ENCODE results near the gene TK1.

Gene TK1

GRCh38 chr17:78168903-78169793 is 17.7 kb downstream of the TK1 start:
- Histone ChIP-seq H3K27me3 (ENCODE audit: control insufficient read depth, insufficient read depth, low read length) (no peaks in the 10 kb centered on the region), H3K9me3 (ENCODE audit: control insufficient read depth, insufficient read depth, low read length) (no peaks in the 10 kb centered on the region), H3K4me3 (ENCODE audit: low read length) (peak overlapping the region; percentile 87; the same call in 1 of the 2 replicates), H3K27ac (ENCODE audit: low read length) (no peak overlapping the region), H3K4me1 (ENCODE audit: control insufficient read depth, insufficient read depth, low read length) (peaks cover 5% of the 10 kb centered on the region; the same call in 1 of the 2 replicates), H3K36me3 (ENCODE audit: control insufficient read depth, insufficient read depth, low read length) (peaks cover 3% of the 10 kb centered on the region; the same call in 1 of the 2 replicates)
- no CpG with 5 or more reads among the region's 38 CpGs for WGBS (ENCODE audit: insufficient coverage, insufficient read length)
- no peak for DNase-seq (ENCODE audit: low read depth, low spot score)

DNA sequence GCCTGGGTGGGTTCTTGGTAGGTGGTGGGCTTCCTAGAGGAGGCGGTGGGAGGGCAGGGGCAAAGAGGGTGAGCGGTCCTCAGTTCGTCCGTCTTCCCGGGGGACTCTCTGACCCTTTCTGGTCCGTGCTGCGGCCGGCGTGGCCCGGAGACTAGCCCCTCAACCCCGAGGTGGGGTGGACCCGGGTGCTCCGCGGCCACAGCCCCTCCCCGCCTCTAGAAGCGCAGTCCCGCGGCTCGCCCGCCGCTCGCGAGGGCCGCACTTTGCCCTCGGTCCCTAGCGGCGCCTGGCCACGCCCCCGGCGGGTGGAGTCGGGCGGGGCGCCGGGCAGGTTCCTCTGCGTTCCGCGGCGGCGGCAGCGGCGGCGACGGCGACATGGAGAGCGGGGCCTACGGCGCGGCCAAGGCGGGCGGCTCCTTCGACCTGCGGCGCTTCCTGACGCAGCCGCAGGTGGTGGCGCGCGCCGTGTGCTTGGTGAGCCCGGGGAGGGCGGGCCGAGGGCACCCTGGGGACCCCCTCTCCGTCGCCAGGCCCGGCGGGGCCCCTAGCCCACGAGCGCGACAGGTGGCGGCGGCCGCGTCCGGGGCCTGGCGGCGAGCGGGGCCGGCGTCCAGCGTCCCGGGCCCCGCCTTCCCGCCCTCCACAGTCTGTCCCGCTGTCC is 18.5 kb downstream of the TK1 start, which contains the start of gene SYNGR2:
TSS of gene SYNGR2 (plus strand) at position 340 of the 661 bp plus-strand sequence. CDS start at position 376, 36 bp downstream.
- Histone ChIP-seq H3K36me3 (ENCODE audit: control insufficient read depth, insufficient read depth, low read length) (no peaks in the 10 kb centered on the region; the same call in 1 of the 2 replicates), H3K4me3 (ENCODE audit: low read length) (peak within 1 kb of the TSS; percentile 87; the same call in 1 of the 2 replicates), H3K9me3 (ENCODE audit: control insufficient read depth, insufficient read depth, low read length) (no peaks in the 10 kb centered on the region), H3K27me3 (ENCODE audit: control insufficient read depth, insufficient read depth, low read length) (no peaks in the 10 kb centered on the region), H3K27ac (ENCODE audit: low read length) (no peak within 1 kb of the TSS), H3K4me1 (ENCODE audit: control insufficient read depth, insufficient read depth, low read length) (peaks cover 5% of the 10 kb centered on the region; the same call in 1 of the 2 replicates)
- no CpG with 5 or more reads among the region's 84 CpGs for WGBS (ENCODE audit: insufficient coverage, insufficient read length)
- DNase-seq (ENCODE audit: low read depth, low spot score): no peak

GRCh38 chr17:78166416-78166815 is 20.4 kb downstream of the TK1 start:
- Histone ChIP-seq H3K27me3 (ENCODE audit: control insufficient read depth, insufficient read depth, low read length) (no peaks in the 10 kb centered on the region), H3K4me3 (ENCODE audit: low read length) (no peak overlapping the region), H3K4me1 (ENCODE audit: control insufficient read depth, insufficient read depth, low read length) (peaks cover 5% of the 10 kb centered on the region; the same call in 1 of the 2 replicates), H3K36me3 (ENCODE audit: control insufficient read depth, insufficient read depth, low read length) (no peaks in the 10 kb centered on the region; the same call in 1 of the 2 replicates), H3K27ac (ENCODE audit: low read length) (no peak overlapping the region), H3K9me3 (ENCODE audit: control insufficient read depth, insufficient read depth, low read length) (no peaks in the 10 kb centered on the region)
- no peak for DNase-seq (ENCODE audit: low read depth, low spot score)
- WGBS (ENCODE audit: insufficient coverage, insufficient read length): no CpG with 5 or more reads among the region's 6 CpGs

DNA sequence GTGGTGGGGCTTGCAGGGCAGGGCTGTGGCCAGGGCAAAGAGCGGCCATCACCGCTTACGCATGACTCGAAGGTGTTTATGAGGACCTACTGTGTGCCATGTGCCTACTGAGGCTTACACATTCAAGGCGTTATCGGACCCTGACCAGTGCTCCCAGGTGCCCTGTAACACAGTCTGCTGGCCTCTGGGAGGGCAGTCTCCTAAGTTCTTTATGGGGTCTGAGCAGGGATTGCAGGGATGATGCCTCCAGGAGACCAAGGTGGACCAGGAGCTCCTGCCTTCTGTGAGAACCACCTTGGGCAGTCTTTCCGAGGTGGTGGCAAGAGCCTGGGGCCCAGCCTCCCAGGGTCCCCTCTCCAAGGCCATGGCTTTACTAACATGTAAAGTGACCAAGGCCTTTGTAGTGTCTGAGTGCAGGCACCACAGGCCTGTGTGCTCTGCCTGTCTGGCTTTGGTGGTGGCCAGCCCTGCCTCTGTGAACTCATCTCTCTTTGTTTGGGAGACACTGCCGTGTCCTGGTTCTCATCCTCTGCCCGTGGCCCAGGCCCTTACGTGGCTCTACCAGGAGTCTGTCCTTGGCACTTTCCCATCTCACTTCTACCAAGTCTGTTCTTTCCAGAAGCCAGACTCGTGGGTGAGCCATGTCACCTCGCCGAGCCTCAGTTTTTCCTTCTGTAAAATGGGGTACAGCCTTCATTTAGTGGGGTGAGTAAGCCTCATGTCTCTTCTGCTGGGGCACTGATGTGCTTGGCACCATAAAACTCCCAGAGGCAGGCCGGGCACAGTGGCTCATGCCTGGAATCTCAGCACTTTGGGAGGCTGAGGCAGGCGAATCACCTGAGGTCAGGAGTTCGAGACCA is 21.9 kb downstream of the TK1 start:
- DNase-seq (ENCODE audit: low read depth, low spot score): no peak
- H3K9me3 ChIP-seq (ENCODE audit: control insufficient read depth, insufficient read depth, low read length): no peaks in the 10 kb centered on the region
- no peak overlapping the region for H3K27ac ChIP-seq (ENCODE audit: low read length)
- WGBS (ENCODE audit: insufficient coverage, insufficient read length): no CpG with 5 or more reads among the region's 16 CpGs
- no peaks in the 10 kb centered on the region for H3K36me3 ChIP-seq (ENCODE audit: control insufficient read depth, insufficient read depth, low read length)
- no peak overlapping the region for H3K4me3 ChIP-seq (ENCODE audit: low read length)
- peaks cover 5% of the 10 kb centered on the region; the same call in 1 of the 2 replicates for H3K4me1 ChIP-seq (ENCODE audit: control insufficient read depth, insufficient read depth, low read length)
- H3K27me3 ChIP-seq (ENCODE audit: control insufficient read depth, insufficient read depth, low read length): no peaks in the 10 kb centered on the region

GRCh38 chr17:78163881-78164747 is 22.7 kb downstream of the TK1 start:
- Histone ChIP-seq H3K9me3 (ENCODE audit: control insufficient read depth, insufficient read depth, low read length) (no peaks in the 10 kb centered on the region), H3K36me3 (ENCODE audit: control insufficient read depth, insufficient read depth, low read length) (no peaks in the 10 kb centered on the region), H3K27ac (ENCODE audit: low read length) (no peak overlapping the region), H3K27me3 (ENCODE audit: control insufficient read depth, insufficient read depth, low read length) (no peaks in the 10 kb centered on the region), H3K4me1 (ENCODE audit: control insufficient read depth, insufficient read depth, low read length) (peaks cover 3% of the 10 kb centered on the region; the same call in 1 of the 2 replicates), H3K4me3 (ENCODE audit: low read length) (no peak overlapping the region)
- DNase-seq (ENCODE audit: low read depth, low spot score): no peak
- WGBS (ENCODE audit: insufficient coverage, insufficient read length): no CpG with 5 or more reads among the region's 22 CpGs

DNA sequence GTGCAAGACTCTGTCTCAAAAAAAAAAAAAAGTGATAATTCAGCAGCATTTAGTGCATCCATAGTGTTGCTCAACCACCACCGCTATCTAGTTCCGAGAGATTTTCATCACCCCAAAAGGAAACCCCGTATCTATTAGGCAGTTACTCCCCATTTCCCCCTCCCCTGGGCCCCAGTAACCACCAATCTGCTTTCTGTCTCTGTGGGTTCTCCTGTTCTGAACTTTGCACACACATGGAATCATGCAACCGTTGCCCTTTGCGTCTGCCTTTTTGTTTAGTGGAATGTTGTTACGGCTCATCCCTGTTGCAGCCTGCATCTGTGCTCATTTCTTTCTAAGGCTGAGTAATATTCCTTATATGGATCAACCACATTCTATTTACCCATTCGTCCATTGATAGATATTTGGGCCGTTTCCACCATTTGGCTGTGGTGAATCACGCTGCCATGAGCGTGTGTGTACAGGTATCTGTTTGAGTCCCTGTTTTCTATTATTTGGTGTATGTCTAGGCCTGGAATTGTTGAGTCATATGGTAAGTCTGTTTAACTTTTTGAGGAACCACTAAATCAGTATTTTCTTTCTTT is 27.2 kb downstream of the TK1 start:
- Histone ChIP-seq H3K9me3 (ENCODE audit: control insufficient read depth, insufficient read depth, low read length) (no peaks in the 10 kb centered on the region), H3K27ac (ENCODE audit: low read length) (no peak overlapping the region), H3K4me1 (ENCODE audit: control insufficient read depth, insufficient read depth, low read length) (no peaks in the 10 kb centered on the region), H3K4me3 (ENCODE audit: low read length) (no peak overlapping the region), H3K27me3 (ENCODE audit: control insufficient read depth, insufficient read depth, low read length) (no peaks in the 10 kb centered on the region), H3K36me3 (ENCODE audit: control insufficient read depth, insufficient read depth, low read length) (no peaks in the 10 kb centered on the region)
- DNase-seq (ENCODE audit: low read depth, low spot score): no peak
- no CpG with 5 or more reads among the region's 10 CpGs for WGBS (ENCODE audit: insufficient coverage, insufficient read length)

DNA sequence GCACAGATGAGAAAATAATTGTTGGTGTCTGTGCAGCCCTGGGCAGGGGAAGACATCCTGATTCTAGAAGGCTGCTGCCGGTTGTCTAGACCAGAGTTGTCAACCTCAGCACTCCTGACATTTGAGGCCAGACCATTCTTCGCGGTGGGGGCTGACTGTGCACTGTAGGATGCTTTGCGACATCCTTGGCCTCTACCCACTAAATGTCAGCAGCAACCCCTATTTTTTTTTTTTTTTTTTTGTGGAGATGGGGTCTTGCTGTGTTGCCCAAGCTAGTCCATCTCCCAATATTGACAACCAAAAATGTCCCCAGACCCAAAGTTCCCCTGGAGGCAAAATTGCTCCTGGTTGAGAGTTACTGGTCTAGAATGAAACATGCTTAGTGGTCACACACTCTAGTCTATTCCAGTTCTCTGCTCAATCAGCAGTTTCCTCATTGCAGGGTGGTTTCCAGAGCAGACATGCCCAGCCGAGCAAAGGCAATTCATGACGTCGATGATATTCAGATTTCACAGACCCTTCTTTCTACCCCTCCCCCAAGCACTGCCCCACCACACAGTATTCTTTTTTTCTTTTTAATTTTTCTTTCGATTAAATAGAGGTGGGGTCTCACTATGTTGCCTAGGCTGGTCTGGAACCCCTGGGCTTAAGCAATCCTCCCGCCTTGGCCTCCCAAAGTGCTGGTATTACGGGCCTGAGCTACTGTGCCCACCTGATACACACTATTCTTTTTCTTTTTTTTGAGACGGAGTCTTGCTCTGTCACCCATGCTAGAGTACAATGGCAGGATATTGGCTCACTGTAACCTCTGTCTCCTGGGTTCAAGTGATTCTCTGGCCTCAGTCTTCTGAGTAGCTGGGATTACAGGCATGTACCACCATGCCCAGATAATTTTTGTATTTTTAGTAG is 31.7 kb downstream of the TK1 start:
- Histone ChIP-seq H3K27ac (ENCODE audit: low read length) (no peak overlapping the region), H3K36me3 (ENCODE audit: control insufficient read depth, insufficient read depth, low read length) (no peaks in the 10 kb centered on the region), H3K9me3 (ENCODE audit: control insufficient read depth, insufficient read depth, low read length) (no peaks in the 10 kb centered on the region), H3K27me3 (ENCODE audit: control insufficient read depth, insufficient read depth, low read length) (no peaks in the 10 kb centered on the region), H3K4me1 (ENCODE audit: control insufficient read depth, insufficient read depth, low read length) (no peaks in the 10 kb centered on the region), H3K4me3 (ENCODE audit: low read length) (no peak overlapping the region)
- DNase-seq (ENCODE audit: low read depth, low spot score): no peak
- no CpG with 5 or more reads among the region's 11 CpGs for WGBS (ENCODE audit: insufficient coverage, insufficient read length)

GRCh38 chr17:78151514-78152008 is 35.3 kb downstream of the TK1 start:
- Histone ChIP-seq H3K4me1 (ENCODE audit: control insufficient read depth, insufficient read depth, low read length) (no peaks in the 10 kb centered on the region), H3K9me3 (ENCODE audit: control insufficient read depth, insufficient read depth, low read length) (no peaks in the 10 kb centered on the region), H3K27me3 (ENCODE audit: control insufficient read depth, insufficient read depth, low read length) (no peaks in the 10 kb centered on the region), H3K27ac (ENCODE audit: low read length) (no peak overlapping the region), H3K36me3 (ENCODE audit: control insufficient read depth, insufficient read depth, low read length) (no peaks in the 10 kb centered on the region), H3K4me3 (ENCODE audit: low read length) (no peak overlapping the region)
- DNase-seq (ENCODE audit: low read depth, low spot score): no peak
- WGBS (ENCODE audit: insufficient coverage, insufficient read length): no CpG with 5 or more reads among the region's 7 CpGs

Data from iPS DF 6.9 (cell line).